RWPE2 (cell line): ENCODE data around the gene MEOX2.
A peak's percentile ranks its signal among the peaks of the same experiment; 100 is the strongest.

Experiments
- ATAC-seq: fragments of 200-7000 bp; cut with Tn5 transposase; 3 replicates; pipeline ENCODE4 v1.9.1; 2021; ENCODE audit warnings: low read depth
- DNase-seq: peaks from one replicate; pipeline ENCODE4 v3.0.0-alpha.2; 2020; ENCODE audit warnings: low spot score
- H3K27ac ChIP-seq: fragments of 450-650 bp; 2 replicates; pipeline ENCODE4 v1.5.1; 2017; ENCODE audit warnings: mild to moderate bottlenecking; ENCODE audit not compliant: poor library complexity, severe bottlenecking
- H3K27me3 ChIP-seq: fragments of 250-450 bp; sonication (Bioruptor Pico); 2 replicates; pipeline ENCODE4 v1.5.1; 2021; ENCODE audit warnings: mild to moderate bottlenecking, moderate library complexity; ENCODE audit not compliant: insufficient read depth, poor library complexity, severe bottlenecking
- H3K36me3 ChIP-seq: fragments of 250-450 bp; sonication (Bioruptor Pico); 2 replicates; pipeline ENCODE4 v1.5.1; 2020; ENCODE audit warnings: low read depth, mild to moderate bottlenecking, moderate library complexity
- H3K4me1 ChIP-seq: fragments of 250-450 bp; sonication (Bioruptor Pico); 2 replicates; pipeline ENCODE4 v1.5.1; 2021; ENCODE audit warnings: mild to moderate bottlenecking, moderate library complexity; ENCODE audit not compliant: insufficient read depth, poor library complexity, severe bottlenecking
- H3K4me3 ChIP-seq: fragments of 250-450 bp; sonication (Bioruptor Pico); 2 replicates; pipeline ENCODE4 v1.5.1; 2021; ENCODE audit warnings: mild to moderate bottlenecking, moderate library complexity; ENCODE audit not compliant: severe bottlenecking
- H3K9me3 ChIP-seq: fragments of 250-450 bp; sonication (Bioruptor Pico); 2 replicates; pipeline ENCODE4 v1.5.1; 2021; ENCODE audit warnings: mild to moderate bottlenecking, moderate library complexity; ENCODE audit not compliant: severe bottlenecking
- CTCF ChIP-seq: fragments of 450-650 bp; IDR thresholded peaks from one replicate; pipeline ENCODE4 v1.5.1; 2017; ENCODE audit warnings: mild to moderate bottlenecking, moderate library complexity; ENCODE audit not compliant: poor library complexity, severe bottlenecking

Gene MEOX2

DNA sequence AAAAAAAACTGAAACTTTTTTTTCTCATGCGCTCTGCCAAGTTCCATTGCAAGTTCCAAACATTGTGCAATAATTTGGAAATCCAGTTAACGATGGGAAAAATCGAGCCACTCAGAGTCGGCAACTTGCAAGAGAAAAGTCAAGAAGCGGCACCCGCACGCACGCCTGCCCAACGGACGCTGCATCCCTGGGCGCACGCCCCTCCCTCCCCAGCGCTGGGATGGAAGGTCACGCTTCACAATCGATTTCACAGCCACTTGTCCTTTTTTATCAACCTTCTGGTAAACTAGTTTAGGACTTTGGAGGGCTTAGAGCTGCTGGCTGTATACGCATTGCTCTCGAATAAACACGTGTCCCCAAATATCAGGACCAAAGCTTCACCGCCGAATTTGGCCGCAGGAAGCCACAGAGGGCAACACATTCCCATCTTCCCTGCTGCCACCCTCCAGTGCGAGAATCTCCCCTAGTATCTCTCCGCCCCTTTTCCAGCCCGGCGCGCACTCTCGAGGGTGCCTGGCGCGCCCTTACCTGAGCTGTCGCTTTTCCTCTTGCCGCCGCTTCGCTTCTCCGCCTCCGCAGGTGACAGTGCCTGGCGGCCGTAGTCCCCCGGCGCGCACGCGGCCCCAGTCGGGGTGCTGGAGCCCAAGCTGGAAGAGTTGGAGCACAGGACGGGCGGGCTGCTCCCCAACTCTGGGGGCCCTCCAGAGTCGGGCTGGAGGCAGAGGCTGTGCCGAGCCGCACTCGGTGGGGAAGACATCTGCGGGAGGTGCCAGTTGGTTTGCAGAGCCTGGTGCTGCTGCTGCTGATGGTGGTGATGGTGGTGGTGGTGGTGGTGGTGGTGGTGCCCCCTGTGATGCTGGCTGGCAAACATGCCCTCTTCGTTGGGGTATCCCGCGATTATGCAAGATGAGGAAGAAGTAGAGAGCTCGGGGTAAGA, 857 bp downstream of the MEOX2 start:
- no peak overlapping the region for H3K27ac ChIP-seq
- DNase-seq (no peak), ATAC-seq (peak; percentile 31; the same call in 1 of the 3 replicates)
- H3K4me3 ChIP-seq: no peak overlapping the region
- TF ChIP-seq CTCF: no peak
- H3K36me3 ChIP-seq: no peaks in the 10 kb centered on the region
- H3K27me3 ChIP-seq: peaks cover 99% of the 10 kb centered on the region
- H3K4me1 ChIP-seq: no peaks in the 10 kb centered on the region
- H3K9me3 ChIP-seq: no peaks in the 10 kb centered on the region

- no peak overlapping the region for H3K4me3 ChIP-seq
- no peak for DNase-seq
Measured at GRCh38 chr7:15684871-15685270, 1.6 kb downstream of the MEOX2 start.

DNA sequence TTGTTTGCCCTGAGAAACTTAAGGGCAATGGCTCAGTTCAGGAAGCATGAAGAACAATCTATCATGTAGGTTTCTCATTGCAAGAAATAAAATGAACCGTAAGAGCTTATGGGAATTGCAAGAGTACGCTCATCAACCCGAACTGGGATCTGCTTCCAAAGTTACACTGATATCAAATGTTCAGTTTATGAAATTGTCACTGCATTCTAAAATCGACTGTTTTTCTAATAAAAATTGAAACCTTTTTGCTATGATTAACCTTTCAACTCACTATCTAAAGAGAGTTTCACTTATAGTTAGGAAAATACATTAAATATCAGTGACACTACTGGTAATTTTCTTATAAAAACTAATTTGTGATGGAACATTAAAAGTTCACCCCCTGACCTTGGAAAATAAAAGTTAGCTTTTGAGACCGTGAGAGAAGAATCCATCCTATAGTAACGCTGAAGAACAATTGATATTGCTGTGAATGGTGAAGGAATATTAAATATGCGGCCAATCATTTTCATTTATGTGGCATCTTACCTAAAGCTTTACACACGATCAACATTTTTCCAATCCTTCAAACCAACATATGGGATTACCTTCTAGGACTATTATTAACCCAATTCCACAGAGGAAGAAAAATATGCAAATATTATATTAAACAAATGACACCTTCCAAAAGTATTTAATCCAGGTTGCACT, 2.2 kb downstream of the MEOX2 start:
- no peak for ATAC-seq
- Histone ChIP-seq H3K27me3 (peaks cover 95% of the 10 kb centered on the region), H3K36me3 (no peaks in the 10 kb centered on the region), H3K27ac (no peak overlapping the region), H3K9me3 (no peaks in the 10 kb centered on the region), H3K4me3 (no peak overlapping the region), H3K4me1 (no peaks in the 10 kb centered on the region)
- no peak for DNase-seq
- TF ChIP-seq CTCF: no peak

More at GRCh38 chr7:15684871-15685270, 1.6 kb downstream of the MEOX2 start:
- TF ChIP-seq CTCF: no peak
- Histone ChIP-seq H3K9me3 (no peaks in the 10 kb centered on the region), H3K4me1 (no peaks in the 10 kb centered on the region), H3K27me3 (peaks cover 98% of the 10 kb centered on the region), H3K36me3 (no peaks in the 10 kb centered on the region), H3K27ac (no peak overlapping the region)
- no peak for ATAC-seq

DNA sequence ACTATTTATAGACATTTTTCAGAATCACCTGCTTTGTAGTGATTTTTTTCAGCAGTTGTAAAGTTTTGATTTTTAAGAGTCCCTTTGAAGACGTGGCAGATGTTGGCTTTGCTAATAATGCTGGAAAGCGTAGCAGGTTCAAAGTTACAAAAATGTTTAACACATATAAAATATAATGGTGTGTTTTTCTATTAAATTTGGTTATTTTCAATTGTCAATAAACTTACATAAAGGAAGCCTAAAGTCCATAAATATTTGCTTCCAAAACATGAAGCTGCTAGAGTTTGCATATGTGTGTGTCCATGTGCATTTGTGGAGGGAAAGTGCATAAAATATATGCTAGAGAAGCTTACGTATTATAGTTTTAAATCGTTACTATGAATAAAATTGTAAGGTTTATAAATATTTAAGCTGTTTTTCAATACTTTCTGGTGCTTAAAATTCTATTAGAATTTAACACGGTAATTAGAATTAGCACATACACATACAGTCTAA, 3.7 kb downstream of the MEOX2 start:
- no peak for TF ChIP-seq CTCF
- no peaks in the 10 kb centered on the region for H3K4me1 ChIP-seq
- H3K27me3 ChIP-seq: peaks cover 81% of the 10 kb centered on the region
- no peak overlapping the region for H3K27ac ChIP-seq
- DNase-seq (no peak), ATAC-seq (no peak)
- H3K4me3 ChIP-seq: no peak overlapping the region
- H3K9me3 ChIP-seq: no peaks in the 10 kb centered on the region
- H3K36me3 ChIP-seq: no peaks in the 10 kb centered on the region
